HepG2 (cell line): ENCODE data around the gene TNFSF15.

ENCODE experiments used
- CTCF ChIP-seq: sonication (generic); formaldehyde crosslinking; IDR thresholded peaks from 2 replicates; pipeline ENCODE4 v1.5.0; 2020; ENCODE audit warnings: mild to moderate bottlenecking, missing genetic modification reagents, moderate library complexity
- HDAC6 ChIP-seq: fragments of 200-600 bp; sonication (generic); IDR thresholded peaks from 2 replicates; pipeline ENCODE4 v1.7.0; 2017; ENCODE audit warnings: mild to moderate bottlenecking, antibody characterized with exemption, low read length, low read depth
- HMGXB4 ChIP-seq, 2 experiments: sonication (generic) in 1 of 2; formaldehyde crosslinking in 1 of 2; IDR thresholded peaks; 2 replicates each; pipeline versions ENCODE4 v1.4.0 to v1.6.1; 2018 to 2020; ENCODE audit warnings: missing genetic modification reagents in 2 of 2, borderline replicate concordance in 1 of 2, low read depth in 1 of 2, mild to moderate bottlenecking in 1 of 2, missing biosample characterization in 1 of 2
- POLR2A ChIP-seq, 2 experiments: IDR thresholded peaks; 2 replicates each; pipeline ENCODE4 v1.6.1; 2011; ENCODE audit warnings: low read depth in 2 of 2, low read length in 2 of 2, mild to moderate bottlenecking in 1 of 2, moderate library complexity in 1 of 2; ENCODE audit not compliant: insufficient read depth in 1 of 2
- TBL1XR1 ChIP-seq: fragments of 150-350 bp; IDR thresholded peaks from 2 replicates; pipeline ENCODE4 v1.6.1; 2014; ENCODE audit warnings: borderline replicate concordance, low read length; ENCODE audit not compliant: partially characterized antibody

DNA sequence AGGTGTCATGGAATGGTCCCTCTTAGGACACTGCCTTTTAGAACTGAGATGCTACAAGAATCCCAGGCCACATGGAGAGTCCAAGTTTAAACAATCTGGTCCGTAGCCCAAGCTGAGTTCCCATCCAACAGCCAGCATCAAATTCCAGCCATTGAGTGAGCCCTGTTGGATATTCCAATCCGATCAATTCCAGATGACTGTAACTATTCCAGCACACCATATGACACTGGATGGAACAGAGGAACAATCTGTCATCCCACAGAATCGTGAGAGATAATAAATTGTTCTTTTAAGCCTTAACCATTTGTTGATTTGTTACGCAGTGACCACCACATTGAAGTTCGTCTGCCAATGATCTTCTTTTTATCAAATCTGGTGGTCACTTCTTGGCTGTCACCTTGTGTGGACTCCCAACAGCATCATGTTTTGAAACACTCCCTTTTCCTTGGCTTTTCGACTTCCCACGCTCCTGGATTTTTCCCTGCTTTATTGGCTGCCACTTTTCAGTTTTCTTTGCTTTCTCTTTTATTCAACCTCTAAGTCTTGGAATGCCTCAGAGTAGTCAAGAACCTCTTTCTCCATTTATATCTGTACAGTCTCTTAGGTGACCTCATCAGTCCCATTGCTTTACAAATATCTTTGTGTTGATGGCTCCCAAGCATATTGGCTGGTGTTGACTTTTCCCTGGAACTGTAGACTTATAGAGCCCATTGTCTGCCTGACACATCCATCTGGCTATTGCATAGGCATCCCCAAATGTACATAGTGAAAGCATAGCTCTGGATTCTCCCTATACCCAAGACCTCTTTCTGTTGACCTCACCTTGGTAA lies 46.1 kb downstream of the TNFSF15 start:
- TF ChIP-seq POLR2A (IDR thresholded peaks at IDR 0.05; ENCODE audit: insufficient read depth in 1 of 2, low read depth in 2 of 2, low read length in 2 of 2) (no peak), TBL1XR1 (no peak), HMGXB4 (CRISPR knock-in tag; IDR thresholded peaks at IDR 0.05; ENCODE audit: borderline replicate concordance in 1 of 2, low read depth in 1 of 2) (no peak), CTCF (CRISPR knock-in tag) (no peak), HDAC6 (no peak)
